BE2C (cell line): ENCODE results near the gene MEGF11.
A peak's percentile ranks its signal among the peaks of the same experiment; 100 is the strongest.

Experiments
- DNase-seq: peaks from one replicate; pipeline ENCODE4 v3.0.0-alpha.2; 2020
- H3K27me3 ChIP-seq: fragments of 250-450 bp; sonication (Bioruptor Pico); 2 replicates; pipeline ENCODE4 v1.5.1; 2020; ENCODE audit warnings: mild to moderate bottlenecking
- H3K36me3 ChIP-seq: fragments of 250-450 bp; sonication (Bioruptor Pico); 2 replicates; pipeline ENCODE4 v1.5.1; 2020; ENCODE audit warnings: mild to moderate bottlenecking
- H3K4me1 ChIP-seq: fragments of 250-450 bp; sonication (Bioruptor Pico); 2 replicates; pipeline ENCODE4 v1.5.1; 2020
- H3K4me3 ChIP-seq: 2 replicates; pipeline ENCODE4 v1.5.1; 2011; ENCODE audit warnings: low read depth, low read length
- H3K9me3 ChIP-seq: fragments of 250-450 bp; sonication (Bioruptor Pico); 2 replicates; pipeline ENCODE4 v1.5.1; 2020
- CTCF ChIP-seq: IDR thresholded peaks from 2 replicates; pipeline ENCODE4 v1.5.1; 2012; ENCODE audit warnings: mild to moderate bottlenecking, low read depth, low read length

MEGF11 gene

DNA sequence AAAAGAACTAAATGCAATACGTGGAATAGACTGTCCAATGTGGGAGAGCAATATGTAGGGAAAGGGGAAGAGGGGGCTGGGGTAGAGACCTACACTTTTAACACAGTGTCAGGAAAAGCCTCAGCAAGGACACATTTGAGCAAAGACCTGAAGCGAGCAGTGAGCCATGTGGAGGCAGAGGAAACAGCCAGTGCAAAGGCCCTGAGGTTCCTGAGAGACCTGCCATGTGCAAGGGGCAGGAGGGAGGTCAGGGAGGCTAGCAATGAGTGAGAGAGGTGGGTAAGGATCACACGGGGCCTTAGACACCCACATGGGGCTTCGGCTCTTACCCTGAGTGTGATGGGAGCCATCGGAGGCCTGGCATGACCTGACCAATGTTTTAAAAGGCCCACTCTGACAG lies 203.3 kb downstream of the MEGF11 start:
- no peak for DNase-seq
- no peak for TF ChIP-seq CTCF
- H3K9me3 ChIP-seq, result no peaks in the 10 kb centered on the region
- no peaks in the 10 kb centered on the region for H3K36me3 ChIP-seq
- no peak overlapping the region for H3K4me3 ChIP-seq
- no peaks in the 10 kb centered on the region for H3K27me3 ChIP-seq
- no peaks in the 10 kb centered on the region for H3K4me1 ChIP-seq

- no peak for DNase-seq
- Histone ChIP-seq H3K27me3 (no peaks in the 10 kb centered on the region), H3K9me3 (no peaks in the 10 kb centered on the region), H3K4me3 (no peak overlapping the region), H3K36me3 (no peaks in the 10 kb centered on the region), H3K4me1 (no peaks in the 10 kb centered on the region)
- TF ChIP-seq CTCF, result no peak
These were observed 204.2 kb downstream of the MEGF11 start for GRCh38 chr15:66049353-66049752.

DNA sequence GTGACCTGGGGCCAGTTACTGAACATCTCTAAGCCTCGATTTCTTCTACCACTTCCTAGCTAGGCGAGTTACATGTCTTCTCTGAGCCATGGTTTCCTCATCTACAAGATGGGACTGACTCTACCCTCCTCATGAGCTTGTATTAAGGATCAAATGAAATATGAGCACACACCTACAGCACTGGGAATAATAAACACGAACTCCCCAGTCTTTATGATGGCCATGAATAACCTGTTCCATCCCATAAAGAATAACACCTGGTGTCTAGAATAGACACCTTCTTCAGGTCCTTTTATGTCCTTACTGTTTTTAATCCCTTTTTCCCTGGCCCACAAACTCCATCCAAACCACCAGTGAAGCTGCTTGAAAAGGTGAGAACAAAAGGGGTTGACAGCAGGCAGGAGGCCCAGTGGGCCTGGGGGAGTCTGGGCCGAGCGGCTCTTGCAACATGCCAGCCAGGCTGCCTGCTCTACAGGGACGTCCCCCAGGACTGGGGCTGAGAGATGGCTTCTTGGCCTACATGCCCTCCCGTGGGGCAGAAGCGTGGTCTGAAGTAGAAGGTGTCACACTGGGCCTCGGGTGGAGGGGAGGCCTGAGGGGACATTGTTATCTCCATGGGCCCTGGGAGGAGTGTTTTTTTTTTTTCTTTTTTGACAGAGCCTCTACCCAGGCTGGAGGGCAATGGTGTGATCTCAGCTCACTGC lies 206.1 kb downstream of the MEGF11 start:
- no peak for TF ChIP-seq CTCF
- Histone ChIP-seq H3K9me3 (no peaks in the 10 kb centered on the region), H3K36me3 (no peaks in the 10 kb centered on the region), H3K4me3 (no peak overlapping the region), H3K27me3 (no peaks in the 10 kb centered on the region), H3K4me1 (no peaks in the 10 kb centered on the region)
- no peak for DNase-seq

GRCh38 chr15:66046751-66047150 lies 206.8 kb downstream of the MEGF11 start:
- H3K4me3 ChIP-seq, result no peak overlapping the region
- DNase-seq, result no peak
- no peaks in the 10 kb centered on the region for H3K27me3 ChIP-seq
- H3K4me1 ChIP-seq, result no peaks in the 10 kb centered on the region
- H3K9me3 ChIP-seq, result no peaks in the 10 kb centered on the region
- TF ChIP-seq CTCF, result peak; percentile 40
- H3K36me3 ChIP-seq, result no peaks in the 10 kb centered on the region

DNA sequence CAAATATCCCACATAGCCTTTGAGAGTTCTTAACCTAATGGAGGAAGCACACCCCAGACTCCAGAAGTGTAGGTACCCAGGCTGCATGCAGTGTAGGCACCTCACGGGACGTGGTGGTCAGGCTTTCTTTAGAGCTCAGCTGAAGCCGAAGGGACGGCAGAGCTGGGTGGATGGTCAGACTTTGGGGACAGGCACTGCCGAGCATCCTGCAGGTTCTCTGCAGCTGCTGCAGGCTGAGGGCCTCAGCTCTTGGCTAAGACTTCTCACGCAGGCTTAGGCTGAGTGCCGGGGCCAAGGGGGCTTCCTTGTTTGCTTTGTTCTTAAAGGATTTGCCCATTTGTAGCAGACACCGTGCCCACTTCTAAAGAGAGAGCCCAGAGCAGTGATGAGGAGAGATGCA lies 207.2 kb downstream of the MEGF11 start:
- TF ChIP-seq CTCF, result no peak
- Histone ChIP-seq H3K36me3 (no peaks in the 10 kb centered on the region), H3K4me1 (no peaks in the 10 kb centered on the region), H3K4me3 (no peak overlapping the region), H3K27me3 (no peaks in the 10 kb centered on the region), H3K9me3 (no peaks in the 10 kb centered on the region)
- DNase-seq, result no peak

DNA sequence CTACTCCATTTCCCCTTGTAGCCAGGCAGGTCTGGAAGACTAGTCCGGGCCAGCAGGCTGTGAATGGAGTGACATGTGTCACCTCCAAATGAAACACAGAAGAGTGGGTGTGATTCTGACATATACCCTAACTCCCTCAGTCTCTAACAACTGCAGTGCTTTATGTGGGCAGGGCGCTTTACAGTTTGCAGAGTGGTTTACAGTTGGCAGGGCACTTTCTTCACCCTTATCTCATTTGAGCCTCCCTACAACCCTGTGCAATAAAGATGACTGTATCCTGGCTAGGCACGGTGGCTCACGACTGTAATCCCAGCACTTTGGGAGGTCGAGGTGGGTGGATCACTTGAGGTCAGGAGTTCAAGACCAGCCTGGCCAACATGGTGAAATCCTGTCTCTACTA lies 208.0 kb downstream of the MEGF11 start:
- no peak overlapping the region for H3K4me3 ChIP-seq
- TF ChIP-seq CTCF, result no peak
- H3K36me3 ChIP-seq, result no peaks in the 10 kb centered on the region
- no peaks in the 10 kb centered on the region for H3K9me3 ChIP-seq
- no peaks in the 10 kb centered on the region for H3K27me3 ChIP-seq
- no peak for DNase-seq
- no peaks in the 10 kb centered on the region for H3K4me1 ChIP-seq
